BLaER1 treated with 17β-estradiol and CSF1 and Interleukin-3, amounts not matched to agents 10 nM and 100 nM (cell line): ENCODE results near the gene MLC1.
A peak's percentile ranks its signal among the peaks of the same experiment; 100 is the strongest.

Experiments
- H3K27ac ChIP-seq, 11 experiments: shearing (Covaris generic); formaldehyde crosslinking; 2 replicates each; pipeline ENCODE4 v1.8.1; 2022
- H3K27me3 ChIP-seq, 11 experiments: shearing (Covaris generic); formaldehyde crosslinking; 2 replicates each; pipeline ENCODE4 v1.8.1; 2022
- H3K36me3 ChIP-seq, 11 experiments: shearing (Covaris generic); formaldehyde crosslinking; 2 replicates each; pipeline ENCODE4 v1.8.1; 2022
- H3K4me1 ChIP-seq, 10 experiments: shearing (Covaris generic); formaldehyde crosslinking; 2 replicates each; pipeline ENCODE4 v1.8.1; 2022
- H3K4me2 ChIP-seq, 11 experiments: shearing (Covaris generic); formaldehyde crosslinking; 2 replicates each; pipeline ENCODE4 v1.8.1; 2022
- H3K4me3 ChIP-seq, 10 experiments: shearing (Covaris generic); formaldehyde crosslinking; 2 replicates each; pipeline ENCODE4 v1.8.1; 2022
- H3K9ac ChIP-seq, 11 experiments: shearing (Covaris generic); formaldehyde crosslinking; 2 replicates each; pipeline ENCODE4 v1.8.1; 2022
- H3K9me3 ChIP-seq, 11 experiments: shearing (Covaris generic); formaldehyde crosslinking; replicated peaks in 1 of 11; 2 replicates each; pipeline ENCODE4 v1.8.1; 2022
- H4K20me1 ChIP-seq, 11 experiments: shearing (Covaris generic); formaldehyde crosslinking; 2 replicates each; pipeline ENCODE4 v1.8.1; 2022
- Cebpa-rat ChIP-seq, 11 experiments: shearing (Covaris generic); IDR thresholded peaks; 2 replicates each; pipeline ENCODE4 v1.8.1; 2022

MLC1 gene

GRCh38 chr22:50058906-50059880, 26.0 kb downstream of the MLC1 start:
- peak overlapping the region in 5 of 11 experiments; percentile 5 to 32 (median 19); a peak in 3 of 22 replicates for H3K9ac ChIP-seq
- H3K27me3 ChIP-seq: peaks cover 0 to 11% (median 0%) of the 10 kb centered on the region in 11 experiments; a peak in 5 of 22 replicates
- peaks cover 0 to 26% (median 0%) of the 10 kb centered on the region in 11 experiments; a peak in 4 of 22 replicates for H4K20me1 ChIP-seq
- peaks cover 24 to 47% (median 41%) of the 10 kb centered on the region in 10 experiments for H3K4me1 ChIP-seq
- H3K9me3 ChIP-seq: peaks cover 0 to 4% (median 2%) of the 10 kb centered on the region in 11 experiments; a peak in 15 of 22 replicates
- no peaks in the 10 kb centered on the region for H3K36me3 ChIP-seq
- TF ChIP-seq Cebpa-rat (IDR thresholded peaks at IDR 0.05): no peak
- H3K27ac ChIP-seq: no peak overlapping the region
- no peak overlapping the region for H3K4me3 ChIP-seq
- peak overlapping the region; percentile 54 to 86 (median 78) for H3K4me2 ChIP-seq

GRCh38 chr22:50058061-50058905, 26.9 kb downstream of the MLC1 start, which contains the start of gene TTLL8:
Gene TTLL8 (minus strand): TSS chr22:50058298.
- H3K4me3 ChIP-seq: no peak within 1 kb of the TSS
- peaks cover 0 to 20% (median 0%) of the 10 kb centered on the region in 11 experiments; a peak in 2 of 22 replicates for H4K20me1 ChIP-seq
- TF ChIP-seq Cebpa-rat (IDR thresholded peaks at IDR 0.05): no peak
- peaks cover 0 to 11% (median 0%) of the 10 kb centered on the region in 11 experiments; a peak in 5 of 22 replicates for H3K27me3 ChIP-seq
- H3K9me3 ChIP-seq: peaks cover 6 to 13% (median 11%) of the 10 kb centered on the region in 11 experiments
- peak within 1 kb of the TSS in 2 of 11 experiments; percentile 10 to 19; a peak in 1 of 22 replicates for H3K9ac ChIP-seq
- no peaks in the 10 kb centered on the region for H3K36me3 ChIP-seq
- peak within 1 kb of the TSS; percentile 54 to 86 (median 78); a peak in 21 of 22 replicates for H3K4me2 ChIP-seq
- H3K27ac ChIP-seq: no peak within 1 kb of the TSS
- peaks cover 24 to 51% (median 44%) of the 10 kb centered on the region in 10 experiments for H3K4me1 ChIP-seq

DNA sequence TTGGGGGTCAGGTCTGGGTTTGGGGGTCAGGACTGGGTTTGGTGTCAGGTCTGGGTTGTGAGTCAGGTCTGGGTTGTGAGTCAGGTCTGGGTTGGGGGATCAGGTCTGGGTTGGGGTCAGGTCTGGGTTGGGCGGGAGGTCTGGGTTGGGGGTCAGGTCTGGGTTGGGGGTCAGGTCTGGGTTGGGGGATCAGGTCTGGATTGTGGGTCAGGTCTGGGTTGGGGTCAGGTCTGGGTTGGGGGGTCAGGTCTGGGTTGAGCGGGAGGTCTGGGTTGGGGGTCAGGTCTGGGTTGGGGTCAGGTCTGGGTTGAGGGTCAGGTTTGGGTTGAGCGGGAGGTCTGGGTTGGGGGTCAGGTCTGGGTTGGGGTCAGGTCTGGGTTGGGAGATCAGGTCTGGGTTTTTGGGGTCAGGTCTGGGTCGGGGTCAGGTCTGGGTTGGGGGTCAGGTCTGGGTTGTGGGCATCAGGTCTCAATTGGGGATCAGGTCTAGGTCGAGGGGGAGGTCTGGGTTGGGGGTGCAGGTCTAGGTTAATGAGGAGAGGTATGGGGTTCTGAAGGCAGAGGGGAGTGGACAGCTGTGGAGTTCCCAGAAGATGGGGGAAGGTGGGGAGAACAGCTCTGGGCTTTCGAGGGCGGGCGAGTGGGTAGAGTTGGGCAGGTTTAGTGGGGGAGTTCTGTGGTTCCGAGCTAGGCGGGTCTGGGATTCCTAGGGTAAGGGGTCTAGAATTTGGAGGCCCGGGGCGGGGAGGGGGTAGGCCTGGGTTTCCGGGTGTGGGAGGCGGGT, 27.8 kb downstream of the MLC1 start:
- Histone ChIP-seq H3K9ac (no peak overlapping the region), H3K4me2 (no peak overlapping the region), H3K4me1 (peaks cover 24 to 51% (median 44%) of the 10 kb centered on the region in 10 experiments), H3K36me3 (no peaks in the 10 kb centered on the region), H3K9me3 (peaks cover 10 to 19% (median 17%) of the 10 kb centered on the region in 11 experiments), H3K27ac (no peak overlapping the region), H3K4me3 (no peak overlapping the region), H4K20me1 (peaks cover 0 to 20% (median 0%) of the 10 kb centered on the region in 11 experiments; a peak in 2 of 22 replicates), H3K27me3 (peaks cover 0 to 11% (median 0%) of the 10 kb centered on the region in 11 experiments; a peak in 5 of 22 replicates)
- no peak for TF ChIP-seq Cebpa-rat (IDR thresholded peaks at IDR 0.05)

DNA sequence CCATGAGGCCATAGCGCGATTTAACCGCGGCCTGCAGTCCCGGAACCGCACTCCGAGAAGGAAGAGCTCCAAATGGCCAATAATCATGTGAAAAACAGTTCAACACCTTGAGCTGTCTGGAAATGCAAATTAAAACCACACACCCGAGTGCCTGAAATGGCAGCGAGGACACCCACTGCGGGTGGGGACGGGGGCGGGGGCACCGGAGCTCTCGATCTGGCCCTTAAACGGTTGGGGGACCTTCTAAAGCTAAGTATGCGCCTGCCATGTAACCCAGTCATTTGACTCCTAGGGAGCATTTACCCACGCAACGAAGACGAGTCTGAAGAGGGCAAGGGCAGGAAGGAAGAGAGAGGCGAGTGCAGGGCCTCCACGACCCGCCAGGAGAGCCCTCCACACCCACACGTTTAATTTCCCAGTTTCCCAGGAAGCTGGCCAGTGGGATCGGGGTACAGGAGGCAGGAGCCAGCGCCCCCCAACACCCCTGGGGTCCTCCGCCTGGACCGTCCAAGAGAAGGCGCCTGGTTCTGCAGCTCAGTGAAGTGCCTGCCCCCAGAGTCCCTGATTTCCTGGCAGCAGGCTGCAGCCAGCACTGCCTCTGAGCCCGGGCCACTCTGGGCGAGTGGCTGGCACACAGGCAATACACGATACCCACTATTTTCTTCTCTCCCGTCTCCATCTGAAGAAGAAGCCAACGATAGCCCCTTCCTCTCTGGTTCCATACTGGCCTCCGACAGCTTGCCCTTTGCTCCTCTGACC, 28.8 kb downstream of the MLC1 start:
- Histone ChIP-seq H3K36me3 (no peaks in the 10 kb centered on the region), H4K20me1 (peaks cover 0 to 20% (median 0%) of the 10 kb centered on the region in 11 experiments; a peak in 2 of 22 replicates), H3K27me3 (peaks cover 0 to 11% (median 0%) of the 10 kb centered on the region in 11 experiments; a peak in 5 of 22 replicates), H3K4me3 (no peak overlapping the region), H3K27ac (no peak overlapping the region), H3K4me2 (peak overlapping the region in 10 of 11 experiments; percentile 16 to 53 (median 29); a peak in 9 of 22 replicates), H3K9me3 (peaks cover 10 to 24% (median 17%) of the 10 kb centered on the region in 11 experiments), H3K4me1 (peaks cover 20 to 44% (median 37%) of the 10 kb centered on the region in 10 experiments), H3K9ac (no peak overlapping the region)
- TF ChIP-seq Cebpa-rat (IDR thresholded peaks at IDR 0.05): no peak

GRCh38 chr22:50053861-50054260, 31.4 kb downstream of the MLC1 start:
- no peak for TF ChIP-seq Cebpa-rat (IDR thresholded peaks at IDR 0.05)

DNA sequence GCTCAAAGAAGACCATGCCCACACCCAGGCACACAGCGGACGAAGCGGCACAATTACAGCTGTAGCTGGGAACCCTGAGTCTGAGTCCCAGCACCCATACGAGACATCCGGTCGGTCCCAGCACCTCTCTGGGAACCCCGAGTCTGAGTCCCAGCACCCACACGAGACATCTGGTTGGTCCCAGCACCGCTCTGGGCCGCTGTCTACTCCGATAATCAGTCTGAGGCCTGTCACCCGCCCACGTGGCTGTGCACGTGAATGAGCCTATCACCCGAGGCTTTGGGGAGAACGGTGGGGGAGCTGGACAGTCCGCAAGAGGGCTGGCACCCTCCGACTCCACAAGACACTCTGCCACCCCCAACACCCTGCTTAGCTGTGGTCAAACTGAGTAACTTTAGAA, 33.3 kb downstream of the MLC1 start:
- H3K4me1 ChIP-seq: peaks cover 0 to 15% (median 8%) of the 10 kb centered on the region in 10 experiments; a peak in 9 of 20 replicates
- H3K9me3 ChIP-seq: peaks cover 10 to 24% (median 17%) of the 10 kb centered on the region in 11 experiments
- no peak overlapping the region for H3K9ac ChIP-seq
- TF ChIP-seq Cebpa-rat (IDR thresholded peaks at IDR 0.05): no peak
- H3K4me3 ChIP-seq: no peak overlapping the region
- H3K27ac ChIP-seq: no peak overlapping the region
- H4K20me1 ChIP-seq: no peaks in the 10 kb centered on the region
- no peaks in the 10 kb centered on the region for H3K27me3 ChIP-seq
- no peak overlapping the region for H3K4me2 ChIP-seq
- H3K36me3 ChIP-seq: no peaks in the 10 kb centered on the region

More at GRCh38 chr22:50053861-50054260, 31.4 kb downstream of the MLC1 start:
- H4K20me1 ChIP-seq: no peaks in the 10 kb centered on the region
- no peak overlapping the region for H3K9ac ChIP-seq
- H3K9me3 ChIP-seq: peaks cover 10 to 24% (median 17%) of the 10 kb centered on the region in 11 experiments
- H3K4me2 ChIP-seq: peak overlapping the region in 4 of 11 experiments; percentile 7 to 31 (median 16); a peak in 6 of 22 replicates
- H3K36me3 ChIP-seq: no peaks in the 10 kb centered on the region
- H3K27me3 ChIP-seq: peaks cover 0 to 6% (median 0%) of the 10 kb centered on the region in 11 experiments; a peak in 4 of 22 replicates
- no peak overlapping the region for H3K27ac ChIP-seq
- H3K4me1 ChIP-seq: peaks cover 2 to 20% (median 13%) of the 10 kb centered on the region in 10 experiments; a peak in 17 of 20 replicates
- no peak overlapping the region for H3K4me3 ChIP-seq
